GM19455 (cell line): ENCODE results near the gene PAFAH1B1.

Source experiments
- ATAC-seq: cut with Tn5 transposase; IDR thresholded peaks from one replicate; pipeline ENCODE4 v1.9.1; 2021; ENCODE audit not compliant: unreplicated experiment

Gene PAFAH1B1

DNA sequence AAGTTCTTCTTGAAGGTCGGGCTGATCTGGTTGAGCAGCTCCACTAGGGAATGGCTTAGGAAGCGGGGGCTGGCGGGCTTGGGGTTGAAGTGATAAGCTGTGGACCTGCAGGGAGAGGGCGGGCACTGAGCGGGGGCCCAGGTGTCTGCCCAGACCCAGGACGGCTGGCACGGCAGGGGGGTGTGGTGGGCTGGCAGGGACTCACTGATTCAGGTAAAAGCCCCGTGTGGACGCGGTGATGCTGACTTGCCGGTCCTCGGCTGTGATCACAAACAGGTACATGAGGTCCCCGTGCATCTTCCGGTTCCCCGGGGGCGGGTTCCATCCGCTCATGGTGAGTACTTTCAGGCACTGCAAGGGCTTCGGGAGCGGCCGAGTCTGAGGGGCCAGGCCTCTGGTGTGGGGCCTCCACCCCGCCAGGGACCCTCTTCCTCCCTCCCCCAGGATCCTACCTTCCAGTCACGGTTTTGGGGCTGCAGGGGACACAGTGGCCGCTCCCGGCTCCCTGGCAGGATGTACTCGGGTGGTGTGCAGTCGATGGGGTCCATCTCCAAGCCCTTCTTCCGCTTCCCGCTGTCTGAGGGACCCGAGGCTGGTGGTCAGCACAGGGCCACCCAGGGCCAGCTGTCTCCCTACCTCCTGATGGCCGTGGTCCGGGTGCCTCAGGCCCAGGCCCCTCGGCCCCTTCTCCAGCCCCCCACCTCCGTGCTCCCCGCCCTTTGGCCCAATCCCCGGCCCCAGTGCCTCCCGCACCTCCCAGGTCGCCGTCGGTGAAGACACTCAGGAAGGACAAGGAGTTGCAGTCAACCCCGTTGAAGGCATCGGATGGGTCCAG is 107.9 kb downstream of the PAFAH1B1 start:
- ATAC-seq: no peak

DNA sequence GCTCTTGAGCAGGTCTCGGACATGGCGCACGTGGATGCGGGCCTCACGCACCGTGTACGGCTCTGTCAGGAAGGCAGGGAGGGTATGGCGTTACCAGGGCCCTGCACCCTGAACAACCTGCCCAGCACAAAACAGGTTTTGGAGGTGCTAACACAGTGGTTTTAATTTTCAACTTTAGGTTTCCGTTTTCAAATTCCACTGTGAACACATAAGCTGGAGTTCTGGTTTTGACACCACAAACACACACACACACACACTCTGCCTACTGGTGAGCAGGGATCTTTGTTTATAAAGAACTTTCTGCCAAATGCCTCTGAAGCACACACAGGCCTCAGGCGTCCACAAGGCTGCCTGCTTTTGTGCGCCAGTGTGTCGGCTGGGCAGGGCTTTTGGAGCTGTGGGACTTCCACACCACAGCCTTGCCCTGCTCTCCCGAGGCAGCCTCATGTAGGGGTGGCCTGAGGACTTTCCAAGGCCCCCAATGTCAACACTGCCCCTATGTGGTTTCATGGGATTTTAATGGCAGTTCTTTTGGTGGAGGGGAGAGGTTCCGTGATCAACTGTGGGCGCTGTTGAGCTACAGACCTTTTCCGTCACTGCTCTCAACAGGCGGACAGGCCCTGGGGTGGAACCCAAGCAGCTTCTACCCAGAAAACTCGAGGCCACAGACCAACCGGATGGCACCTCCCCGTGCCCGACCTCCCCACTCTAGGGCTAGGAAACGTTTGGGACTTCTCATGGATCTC is 108.7 kb downstream of the PAFAH1B1 start:
- ATAC-seq: no peak

DNA sequence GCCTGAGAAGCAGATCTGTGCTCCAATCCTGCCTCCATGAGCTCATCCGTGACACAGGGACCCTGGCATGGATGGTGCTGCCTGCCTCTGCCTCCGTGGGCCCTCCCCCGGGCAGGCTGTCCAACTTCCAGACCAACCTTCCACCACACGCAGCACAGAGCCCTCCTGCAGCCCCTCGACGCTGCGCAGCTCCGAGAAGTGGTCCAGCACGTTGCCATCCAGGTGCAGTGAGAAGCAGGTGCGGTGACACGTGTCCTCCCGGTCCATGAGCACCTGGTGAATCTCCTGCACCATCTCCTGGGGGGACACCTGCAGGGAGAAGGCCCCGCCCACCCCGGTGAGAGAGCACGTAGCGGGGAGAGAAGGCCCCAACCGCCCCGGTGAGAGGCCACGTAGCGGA is 109.7 kb downstream of the PAFAH1B1 start:
- no peak for ATAC-seq

DNA sequence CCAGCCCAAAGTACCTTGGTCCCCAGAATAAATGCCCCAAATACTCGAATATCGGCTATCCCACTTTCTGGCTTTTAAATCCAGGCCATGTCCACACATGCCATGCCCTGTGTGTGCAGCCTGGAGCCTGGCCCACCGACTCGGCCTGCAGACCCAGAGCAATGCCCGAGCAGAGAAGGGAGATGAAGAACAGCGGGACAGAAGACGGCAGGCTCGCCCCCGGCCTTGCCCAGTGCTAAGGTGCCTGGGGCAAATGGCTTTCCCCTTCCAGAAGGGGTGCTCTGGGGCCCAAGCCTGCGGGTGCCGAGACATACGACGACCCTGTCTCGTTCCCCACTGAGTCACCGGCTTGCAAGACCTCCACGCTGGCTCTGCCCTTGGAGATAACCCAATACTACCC is 110.2 kb downstream of the PAFAH1B1 start:
- ATAC-seq: no peak

DNA sequence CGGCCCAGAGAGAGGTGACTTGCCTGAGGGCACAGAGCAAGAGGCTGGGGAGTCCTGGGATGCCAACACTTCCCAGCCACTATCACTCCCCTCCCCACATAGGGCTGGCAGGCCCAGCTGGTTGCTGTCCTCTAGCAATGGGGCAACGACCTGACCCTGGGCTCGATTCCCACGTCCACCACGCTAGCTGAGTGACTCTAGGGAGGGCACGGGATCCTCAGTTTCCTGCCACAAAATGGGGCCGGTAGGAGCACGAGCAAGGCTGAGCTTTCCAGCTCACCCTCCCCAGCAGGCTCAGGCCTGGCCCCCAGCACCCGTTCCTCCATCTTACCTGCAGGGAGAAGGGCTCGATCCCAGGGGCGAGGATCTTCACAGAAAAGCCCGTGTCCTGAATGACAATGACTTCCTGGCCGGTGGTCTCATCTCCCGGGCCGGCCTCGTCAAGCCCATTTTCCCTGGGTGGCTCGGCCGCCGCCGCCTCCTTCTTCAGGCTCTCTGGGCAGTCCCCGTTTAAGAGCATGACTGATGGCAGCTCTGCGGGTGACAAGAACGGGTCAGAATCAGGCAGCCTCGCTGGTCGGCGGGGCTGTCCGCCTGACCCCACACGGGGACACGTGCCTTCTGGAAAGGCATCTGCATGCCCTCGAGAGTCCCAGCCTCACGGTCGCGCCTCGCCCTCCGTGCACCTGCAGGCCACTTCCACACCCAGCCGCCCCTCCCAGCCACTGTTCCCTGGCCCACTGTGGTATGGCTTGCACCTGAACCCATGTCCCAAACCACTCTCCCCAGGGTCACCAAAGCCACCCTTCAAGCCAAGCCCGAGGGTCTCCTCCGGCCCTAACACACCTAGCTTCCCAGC is 110.8 kb downstream of the PAFAH1B1 start:
- ATAC-seq: no peak

DNA sequence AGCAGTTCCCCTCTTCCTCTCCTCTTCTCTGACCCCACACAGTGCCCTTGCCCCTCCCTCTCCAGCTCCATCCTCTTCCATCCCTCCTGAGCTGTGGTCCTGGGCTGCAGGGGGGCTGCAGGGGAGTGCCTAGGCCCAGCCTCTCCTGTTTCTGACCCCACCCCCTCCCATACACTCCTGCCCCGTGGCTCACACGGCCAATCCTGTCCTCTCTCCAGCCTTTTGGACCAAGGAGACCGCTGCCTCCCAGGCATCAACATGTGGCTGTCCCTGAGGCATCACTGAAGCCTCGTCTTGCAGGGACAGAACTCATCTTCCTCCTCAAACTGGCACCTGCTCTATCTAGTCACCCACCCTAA is 111.4 kb downstream of the PAFAH1B1 start:
- no peak for ATAC-seq

DNA sequence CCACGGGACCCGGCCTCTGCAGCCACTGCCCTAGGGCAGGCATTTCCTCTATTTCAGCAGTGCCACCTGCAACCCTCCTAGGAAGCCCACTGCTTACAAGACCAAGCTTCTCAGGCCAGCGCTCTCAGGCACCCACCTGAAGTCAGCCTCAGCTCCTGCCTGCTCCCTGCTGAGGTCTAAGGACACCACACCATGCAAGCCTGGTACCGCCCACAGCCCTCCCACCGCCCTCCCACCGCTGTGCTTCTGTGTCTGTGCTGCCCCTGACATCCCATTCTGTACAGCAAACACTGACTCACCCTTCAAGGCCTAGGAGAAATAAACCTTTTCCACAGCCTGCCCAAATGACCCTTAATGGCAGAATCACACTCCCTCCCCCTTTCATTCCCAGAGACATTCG is 111.8 kb downstream of the PAFAH1B1 start:
- no peak for ATAC-seq

DNA sequence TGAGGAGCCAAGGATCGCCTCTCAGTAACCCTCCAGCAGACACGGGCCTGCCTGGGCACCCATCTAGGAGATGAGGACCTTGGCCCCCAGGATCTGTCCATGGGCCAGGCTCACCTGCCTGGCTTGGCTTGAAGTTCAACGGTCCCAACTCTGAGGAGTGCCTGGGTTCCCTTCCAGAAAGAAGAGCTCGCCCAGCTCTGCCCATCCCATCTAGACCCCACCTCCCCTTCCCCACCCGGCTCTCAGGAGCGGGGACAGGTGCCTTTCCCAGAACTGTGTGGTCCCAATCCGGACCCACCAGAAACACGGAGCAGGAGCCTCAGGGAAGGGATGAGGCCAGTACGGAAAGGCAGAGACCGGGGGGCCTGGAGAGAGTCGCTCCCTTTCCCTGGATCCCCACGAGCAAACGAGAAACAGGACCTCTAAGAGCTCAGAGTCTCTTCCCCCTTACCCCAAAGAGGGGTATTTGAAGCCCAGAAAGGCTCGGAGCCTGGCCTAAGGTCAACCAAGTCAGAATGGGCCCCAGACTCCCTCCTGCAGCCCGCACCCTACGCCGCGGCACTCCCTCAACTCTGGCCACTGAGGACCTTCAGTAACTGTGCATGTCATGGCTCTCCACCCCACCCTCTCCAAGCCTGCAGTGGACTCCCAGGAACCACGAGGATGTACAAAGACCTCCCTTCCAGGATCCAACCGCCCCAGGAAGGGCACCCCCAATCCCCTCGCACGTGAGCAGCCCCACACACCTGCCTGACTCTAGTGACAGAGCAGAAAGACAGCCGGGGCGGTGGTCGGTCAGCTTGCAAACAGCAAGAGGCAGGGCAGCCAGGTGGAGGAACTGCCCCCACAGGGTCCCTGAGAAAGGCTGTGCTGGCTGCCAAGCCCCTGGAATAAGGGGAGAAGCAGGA is 112.7 kb downstream of the PAFAH1B1 start:
- ATAC-seq: no peak

DNA sequence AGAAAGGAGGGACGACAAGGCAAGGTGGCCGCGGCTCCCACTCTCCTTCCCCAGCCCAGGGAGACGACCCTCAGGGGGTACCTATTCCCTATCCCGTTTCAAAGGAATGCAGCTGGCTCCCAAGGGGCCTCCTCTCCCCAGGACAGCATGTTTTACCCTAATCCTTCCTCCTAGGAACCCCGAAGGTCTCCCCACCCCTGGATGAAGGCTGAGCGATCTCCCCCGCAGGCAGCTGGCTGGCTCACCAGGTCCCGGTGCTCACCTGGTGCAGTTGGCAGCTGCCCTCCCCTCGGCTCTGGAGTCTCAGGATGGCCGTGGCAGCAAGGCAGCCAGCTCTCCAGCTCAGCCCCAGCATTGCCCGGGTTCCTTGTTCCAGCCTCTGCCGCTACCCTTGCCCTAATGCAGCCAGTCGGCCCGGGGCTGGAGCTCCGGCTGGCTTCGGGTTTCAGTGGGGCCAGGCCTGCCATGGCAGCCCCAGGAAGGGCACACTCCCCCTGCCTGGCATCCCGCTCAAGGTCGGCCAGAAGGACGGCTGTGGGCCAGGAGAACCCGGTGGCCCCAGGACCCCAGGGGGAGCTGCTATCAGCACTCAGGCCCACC is 113.6 kb downstream of the PAFAH1B1 start:
- ATAC-seq: no peak

DNA sequence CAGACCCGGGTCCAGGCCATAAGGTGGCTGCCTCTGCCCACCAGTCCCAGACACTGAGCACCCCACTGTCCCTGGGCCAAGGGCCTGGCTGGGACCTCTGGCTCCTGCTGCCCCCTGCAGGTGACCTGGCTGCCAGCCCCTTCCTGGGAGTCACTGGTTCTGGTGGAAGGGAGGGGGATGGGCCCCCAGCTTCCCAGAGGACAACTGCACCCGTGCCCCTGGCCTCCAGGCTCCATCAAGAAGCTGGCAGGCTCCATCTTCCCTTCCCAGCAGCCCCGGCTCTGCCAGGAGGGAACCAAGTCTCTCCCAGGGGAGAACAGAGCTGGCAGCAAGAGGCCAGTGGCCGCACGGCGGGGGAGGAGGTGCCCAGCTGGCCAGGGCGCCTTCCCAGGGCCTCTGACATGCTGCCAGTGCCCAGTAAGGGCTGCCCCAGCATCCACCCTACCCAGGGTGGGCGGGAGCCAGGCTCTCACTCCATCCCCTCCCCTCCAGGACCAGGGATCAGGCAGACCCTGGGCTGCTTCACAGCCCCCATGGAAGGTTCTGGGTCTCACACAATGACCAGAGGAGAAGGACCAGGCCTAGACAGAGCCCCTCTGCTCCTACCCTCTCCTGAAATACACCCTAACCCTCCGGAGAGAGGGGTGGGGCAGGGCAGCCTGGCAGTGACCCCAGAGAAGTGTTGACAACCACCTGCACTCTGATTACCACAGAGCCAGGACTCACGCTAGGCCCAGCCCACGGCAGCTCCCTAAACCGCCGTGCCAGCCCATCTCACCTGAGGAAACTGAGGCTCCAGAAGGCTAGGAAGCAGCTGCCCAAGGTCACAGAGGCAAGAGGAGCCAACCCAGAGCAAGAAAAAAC is 114.5 kb downstream of the PAFAH1B1 start:
- ATAC-seq: no peak

DNA sequence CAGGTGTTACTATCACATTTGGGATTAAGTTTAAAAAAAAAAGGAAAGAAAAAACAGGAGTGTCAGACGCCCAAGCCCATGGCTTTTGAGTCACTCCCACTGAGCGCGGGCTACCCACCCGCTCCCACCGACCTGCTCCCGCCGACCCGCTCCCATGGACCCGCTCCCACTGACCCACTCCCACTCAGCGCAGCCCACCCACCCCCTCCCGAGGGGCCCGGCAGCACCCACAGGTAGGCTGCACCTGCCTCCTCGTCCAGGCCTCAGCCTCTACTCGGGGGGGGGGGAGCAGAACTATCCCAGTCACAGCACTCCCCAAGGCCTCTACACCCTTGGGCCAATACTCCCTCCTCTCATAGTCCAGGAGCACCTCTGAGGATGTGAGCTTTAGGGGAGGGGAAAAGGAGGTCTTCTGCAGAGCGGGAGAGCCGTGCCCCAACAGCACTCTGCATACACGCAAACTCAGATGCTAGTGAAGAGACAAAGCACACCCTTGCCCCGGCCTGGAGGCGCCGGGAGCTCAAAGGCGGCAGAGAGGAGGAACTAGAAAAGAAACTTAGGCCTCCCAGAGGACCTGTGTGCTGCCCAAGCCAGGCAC is 115.2 kb downstream of the PAFAH1B1 start:
- no peak for ATAC-seq

DNA sequence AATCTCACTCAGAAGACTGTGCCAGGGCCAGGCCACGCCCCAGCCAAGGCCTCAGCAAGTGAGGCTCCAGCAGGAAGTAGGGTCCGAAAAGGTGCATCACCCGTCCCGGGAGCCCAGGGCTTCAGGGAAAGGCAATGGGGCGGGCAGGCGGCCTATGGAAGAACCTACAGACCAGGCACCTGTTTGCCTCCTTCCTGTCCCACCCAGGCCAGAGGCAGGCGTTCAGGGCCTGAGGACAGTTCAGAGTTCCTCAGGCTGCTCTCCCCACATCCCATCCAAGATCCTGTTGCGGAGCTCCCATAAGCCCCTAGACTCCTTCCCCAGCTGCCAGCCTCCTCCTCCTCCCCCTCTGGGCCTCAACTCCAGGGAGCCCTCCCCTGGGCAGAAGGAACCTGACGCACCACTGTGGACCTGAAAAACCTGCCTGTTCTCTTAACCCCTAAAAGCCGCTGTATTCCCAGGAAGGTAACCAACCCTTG is 115.8 kb downstream of the PAFAH1B1 start:
- no peak for ATAC-seq

DNA sequence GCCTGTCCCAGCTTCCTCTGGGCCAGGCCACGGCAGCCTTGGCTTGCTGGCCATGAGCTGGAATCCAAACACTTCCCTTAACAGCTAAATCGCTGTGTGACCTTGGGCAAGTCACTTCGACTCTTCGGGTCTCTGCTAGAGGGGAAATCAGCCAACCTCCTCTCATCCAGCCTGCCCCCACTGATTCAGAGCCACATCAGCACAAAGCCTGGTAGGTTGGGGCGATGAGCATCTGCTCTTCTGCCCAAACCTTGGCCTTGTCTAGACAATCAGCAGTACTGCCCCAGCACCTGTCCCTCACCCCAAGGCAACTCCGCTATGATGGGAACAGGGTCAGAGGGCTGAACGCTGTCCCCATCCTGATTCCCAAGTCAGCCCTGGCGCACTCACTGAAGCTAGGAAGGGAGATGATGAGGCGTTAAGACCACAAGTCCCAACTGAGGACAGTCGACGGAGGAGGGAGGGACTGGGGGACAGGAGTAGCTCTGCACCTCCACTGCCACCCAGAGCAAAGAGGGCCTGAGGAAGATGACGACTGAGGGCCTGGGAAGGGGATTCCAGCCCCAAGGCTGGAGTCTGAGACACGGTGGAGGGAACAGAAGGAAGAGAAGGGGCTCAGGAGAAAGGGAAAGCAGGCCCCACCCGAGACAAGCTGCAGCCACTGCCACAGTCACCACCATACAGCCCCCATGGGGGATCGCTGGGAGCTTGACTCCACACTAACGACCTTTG is 116.8 kb downstream of the PAFAH1B1 start:
- no peak for ATAC-seq

DNA sequence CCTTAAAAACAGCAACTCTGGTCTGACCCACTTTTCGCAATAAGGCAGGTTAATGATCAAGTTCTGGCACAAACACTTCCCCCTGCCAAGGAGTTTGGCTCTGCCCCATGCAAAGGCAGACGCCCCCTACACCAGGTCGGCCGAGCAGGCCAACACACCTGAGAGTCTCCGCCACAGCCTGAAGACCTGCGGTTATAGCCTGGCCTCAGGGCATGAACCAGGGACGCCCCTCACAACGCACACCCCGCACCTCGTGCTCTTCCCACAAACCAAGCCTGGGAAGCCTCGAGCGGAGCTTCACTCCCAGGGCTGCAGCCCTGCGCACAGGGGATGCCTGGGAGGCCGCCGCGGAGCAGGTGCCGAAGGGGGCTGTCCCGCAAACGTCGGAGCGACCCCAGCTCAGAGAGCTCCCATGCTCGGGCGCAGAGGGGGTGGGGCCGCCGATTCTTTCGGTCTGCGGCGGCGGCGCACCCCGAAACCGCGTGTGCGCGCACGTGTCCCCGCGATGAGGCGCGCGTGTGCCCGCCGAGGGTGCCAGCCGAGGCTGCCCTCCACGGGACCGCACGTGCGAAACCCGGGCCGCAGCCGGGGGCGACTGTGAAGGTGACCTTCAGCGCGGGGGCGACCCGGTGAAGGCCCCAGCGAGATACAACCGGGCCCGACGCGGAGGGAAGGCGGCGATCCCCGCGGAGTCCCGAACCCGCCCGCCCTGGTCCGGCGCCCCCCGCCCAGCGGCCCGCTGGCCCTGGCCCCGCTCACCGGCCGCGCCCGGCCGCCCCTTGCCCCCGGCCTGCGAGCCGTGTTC is 117.6 kb downstream of the PAFAH1B1 start:
- peak; percentile 7 for ATAC-seq

DNA sequence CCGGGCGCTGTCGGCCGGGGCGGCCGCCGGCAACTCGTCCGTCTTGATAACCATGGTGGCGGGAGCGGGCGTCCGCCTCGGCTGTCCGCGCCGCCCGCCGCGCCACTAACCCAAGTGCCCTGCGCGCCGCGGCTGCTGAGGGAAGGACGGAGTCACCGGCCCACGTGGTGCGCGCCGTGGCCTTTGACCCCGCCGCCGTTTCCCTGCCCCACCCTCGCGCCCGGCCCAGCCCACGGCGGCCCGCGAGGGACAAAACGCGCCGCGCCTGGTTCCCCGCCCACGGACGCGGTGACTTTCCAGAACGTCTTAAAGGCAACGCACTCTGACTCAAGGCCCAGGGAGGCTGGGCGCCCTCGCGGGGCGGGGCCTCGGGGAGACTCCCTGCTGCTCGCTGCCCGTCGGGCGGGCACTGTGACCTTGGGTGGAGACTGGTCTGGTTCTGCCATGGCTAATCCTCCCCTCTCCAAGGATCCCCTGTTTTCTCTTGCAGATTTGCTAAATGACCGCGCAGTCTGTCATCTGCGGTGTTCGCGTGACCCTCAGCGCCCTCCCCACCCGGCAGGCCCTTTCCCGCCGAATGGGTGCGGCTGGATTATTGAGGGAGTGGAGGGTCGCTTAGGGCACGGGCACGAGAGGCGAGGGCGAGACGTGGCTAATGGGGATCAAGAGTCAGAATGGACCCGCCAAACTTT is 118.3 kb downstream of the PAFAH1B1 start, which contains the start of gene CLUH:
TSS of gene CLUH (minus strand) at position 157 of the 692 bp plus-strand sequence. CDS start at position 54, 103 bp downstream.
- peak; percentile 67 for ATAC-seq

DNA sequence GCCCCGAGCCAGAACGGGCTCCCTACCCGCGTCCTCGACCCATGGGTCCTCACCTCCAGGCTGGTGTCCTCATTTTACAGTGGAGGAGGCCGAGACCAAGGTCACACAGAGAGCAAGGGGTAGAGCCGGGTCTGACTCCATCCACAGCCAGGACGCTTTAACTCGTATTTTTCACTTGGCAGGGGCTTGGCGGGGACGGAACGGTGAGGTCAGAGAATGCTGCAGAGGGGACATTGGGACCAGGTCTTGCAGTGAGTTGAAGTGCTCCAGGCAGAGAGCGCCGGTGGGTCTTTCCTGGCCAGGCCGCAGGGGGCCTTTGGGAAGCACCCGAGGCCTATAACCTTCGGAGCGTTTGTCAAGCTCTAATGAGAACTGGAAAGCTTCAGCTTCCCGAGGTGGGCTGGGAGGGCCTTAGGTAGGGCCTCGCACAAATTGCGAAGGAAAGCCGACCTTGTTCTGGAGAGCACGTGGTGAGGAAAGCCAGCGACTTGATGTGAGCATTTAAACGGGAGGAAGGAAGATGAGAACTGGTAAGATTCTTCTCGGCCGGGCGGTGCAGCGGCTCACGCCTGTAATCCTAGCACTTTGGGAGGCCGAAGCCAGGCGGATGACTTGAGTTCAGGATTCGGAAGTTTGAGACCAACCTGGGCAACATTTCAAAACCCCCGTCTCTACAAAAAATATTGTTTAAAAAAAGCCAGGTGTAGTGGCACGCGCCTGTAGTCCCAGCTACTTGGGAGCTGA is 119.0 kb downstream of the PAFAH1B1 start:
- ATAC-seq: no peak
